HG02678 (cell line): Measurements from ENCODE around the gene MCRIP2.
"Not testable (repeated sequence)": the region's sequence is repeated elsewhere in the genome, so short reads cannot be mapped to it uniquely, and the experiment has no call there.

Experiments used
- ATAC-seq: cut with Tn5 transposase; IDR thresholded peaks from one replicate; pipeline ENCODE4 v1.9.1; 2021; ENCODE audit warnings: mild to moderate bottlenecking, moderate library complexity; ENCODE audit not compliant: unreplicated experiment

Gene MCRIP2

GRCh38 chr16:679814-680624 is 38.4 kb downstream of the MCRIP2 start, which contains the start of gene STUB1:
TSS of gene STUB1 (plus strand) at chr16:680410. CDS start at chr16:680526, 116 bp downstream.
- ATAC-seq = peak; percentile 43

GRCh38 chr16:680625-680945 is 39.0 kb downstream of the MCRIP2 start:
- ATAC-seq = peak; percentile 2

GRCh38 chr16:680967-681745 is 39.5 kb downstream of the MCRIP2 start:
- ATAC-seq = no peak

- no peak for ATAC-seq
Observed at GRCh38 chr16:681746-682427, 40.3 kb downstream of the MCRIP2 start.

GRCh38 chr16:682493-683395 is 41.1 kb downstream of the MCRIP2 start:
- ATAC-seq = no peak

GRCh38 chr16:683396-684070 is 41.9 kb downstream of the MCRIP2 start:
- ATAC-seq = no peak

GRCh38 chr16:684071-684794 is 42.6 kb downstream of the MCRIP2 start, which contains the start of gene JMJD8:
TSS of gene JMJD8 (minus strand) at chr16:684334. CDS start at chr16:684319, 15 bp downstream.
- ATAC-seq = peak; percentile 64

GRCh38 chr16:684961-685696 is 43.5 kb downstream of the MCRIP2 start:
- no peak for ATAC-seq

- no peak for ATAC-seq
Observed at GRCh38 chr16:685967-686366, 44.3 kb downstream of the MCRIP2 start.

- no peak for ATAC-seq
Observed at GRCh38 chr16:686459-687260, 45.0 kb downstream of the MCRIP2 start.

- no peak for ATAC-seq
Observed at GRCh38 chr16:687499-687898, 45.9 kb downstream of the MCRIP2 start.

- no peak for ATAC-seq
Observed at GRCh38 chr16:689175-689897, 47.7 kb downstream of the MCRIP2 start.

GRCh38 chr16:691242-691641 is 49.6 kb downstream of the MCRIP2 start:
- ATAC-seq = not testable (repeated sequence)

GRCh38 chr16:692356-693108 is 50.9 kb downstream of the MCRIP2 start:
- no peak for ATAC-seq

- no peak for ATAC-seq
Observed at GRCh38 chr16:693364-693763, 51.7 kb downstream of the MCRIP2 start.

GRCh38 chr16:693766-694165 is 52.1 kb downstream of the MCRIP2 start:
- ATAC-seq = no peak
